Measurements from ENCODE around the gene STEAP3.

DNA sequence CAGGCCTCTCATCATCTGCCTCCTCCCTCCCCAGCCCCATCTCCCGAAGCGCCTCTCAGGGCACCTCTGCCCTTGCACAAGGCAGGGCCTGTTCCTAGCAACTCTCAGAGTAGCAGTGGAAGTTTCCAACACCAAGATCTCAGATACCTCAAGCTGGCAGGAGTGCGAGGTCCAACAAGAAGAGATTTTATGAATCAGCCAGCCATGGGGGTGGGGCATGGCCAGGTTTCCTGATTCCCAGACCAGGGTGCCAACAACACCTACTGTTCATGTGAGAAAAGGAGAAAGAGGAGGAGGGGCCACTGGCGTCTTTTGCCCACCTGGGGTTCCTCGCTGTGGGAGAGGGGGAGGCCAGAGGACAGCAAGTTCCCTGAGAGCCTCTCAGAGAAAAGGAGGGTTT, 6.6 kb upstream of the STEAP3 start:
- TF ChIP-seq, protein P1, sequence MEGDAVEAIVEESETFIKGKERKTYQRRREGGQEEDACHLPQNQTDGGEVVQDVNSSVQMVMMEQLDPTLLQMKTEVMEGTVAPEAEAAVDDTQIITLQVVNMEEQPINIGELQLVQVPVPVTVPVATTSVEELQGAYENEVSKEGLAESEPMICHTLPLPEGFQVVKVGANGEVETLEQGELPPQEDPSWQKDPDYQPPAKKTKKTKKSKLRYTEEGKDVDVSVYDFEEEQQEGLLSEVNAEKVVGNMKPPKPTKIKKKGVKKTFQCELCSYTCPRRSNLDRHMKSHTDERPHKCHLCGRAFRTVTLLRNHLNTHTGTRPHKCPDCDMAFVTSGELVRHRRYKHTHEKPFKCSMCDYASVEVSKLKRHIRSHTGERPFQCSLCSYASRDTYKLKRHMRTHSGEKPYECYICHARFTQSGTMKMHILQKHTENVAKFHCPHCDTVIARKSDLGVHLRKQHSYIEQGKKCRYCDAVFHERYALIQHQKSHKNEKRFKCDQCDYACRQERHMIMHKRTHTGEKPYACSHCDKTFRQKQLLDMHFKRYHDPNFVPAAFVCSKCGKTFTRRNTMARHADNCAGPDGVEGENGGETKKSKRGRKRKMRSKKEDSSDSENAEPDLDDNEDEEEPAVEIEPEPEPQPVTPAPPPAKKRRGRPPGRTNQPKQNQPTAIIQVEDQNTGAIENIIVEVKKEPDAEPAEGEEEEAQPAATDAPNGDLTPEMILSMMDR (IDR thresholded peaks at IDR 0.05), result no peak
- TF ChIP-seq POLR2A (IDR thresholded peaks at IDR 0.05), result no peak
